Stomach smooth muscle (tissue), 2 donors: Measurements from ENCODE around the gene MTMR10.

Source experiments
- H3K27ac ChIP-seq: one replicate; pipeline ENCODE4 v1.7.0; 2013; ENCODE audit warnings: mild to moderate bottlenecking, low read length, inconsistent platforms
- H3K27me3 ChIP-seq, 2 donors: one replicate each; pipeline ENCODE4 v1.7.0; 2013; ENCODE audit warnings: low read length in 2 of 2; ENCODE audit not compliant: insufficient read depth in 2 of 2, control insufficient read depth in 1 of 2
- H3K36me3 ChIP-seq, 2 donors: one replicate each; pipeline ENCODE4 v1.7.0; 2013; ENCODE audit warnings: low read length in 2 of 2; ENCODE audit not compliant: control insufficient read depth in 2 of 2, insufficient read depth in 2 of 2
- H3K4me1 ChIP-seq: one replicate; pipeline ENCODE4 v1.7.0; 2013; ENCODE audit warnings: low read length; ENCODE audit not compliant: control insufficient read depth, insufficient read depth
- H3K4me3 ChIP-seq, 2 donors: one replicate each; pipeline ENCODE4 v1.7.0; 2013; ENCODE audit warnings: low read length in 2 of 2
- H3K9ac ChIP-seq, 2 donors: one replicate each; pipeline ENCODE4 v1.7.0; 2013; ENCODE audit warnings: low read length in 2 of 2, mild to moderate bottlenecking in 1 of 2
- H3K9me3 ChIP-seq, 2 donors: one replicate each; pipeline ENCODE4 v1.7.0; 2013; ENCODE audit warnings: low read length in 2 of 2; ENCODE audit not compliant: control insufficient read depth in 2 of 2
- donor health status: healthy.
- donor health status: Pancreatic carcinoma.

Gene MTMR10

GRCh38 chr15:30930422-30930821, 61.0 kb downstream of the MTMR10 start:
- no peak overlapping the region for H3K9ac ChIP-seq
- H3K4me3 ChIP-seq = no peak overlapping the region
- no peaks in the 10 kb centered on the region for H3K27me3 ChIP-seq
- no peaks in the 10 kb centered on the region for H3K9me3 ChIP-seq
- no peaks in the 10 kb centered on the region for H3K4me1 ChIP-seq
- H3K36me3 ChIP-seq = peaks cover 28 to 54% of the 10 kb centered on the region in 2 donors
- no peak overlapping the region for H3K27ac ChIP-seq

- Histone ChIP-seq H3K9ac (no peak overlapping the region), H3K36me3 (peaks cover 32 to 56% of the 10 kb centered on the region in 2 donors), H3K9me3 (no peaks in the 10 kb centered on the region), H3K27ac (no peak overlapping the region), H3K27me3 (no peaks in the 10 kb centered on the region), H3K4me1 (no peaks in the 10 kb centered on the region), H3K4me3 (no peak overlapping the region)
Measured at GRCh38 chr15:30929982-30930381, 61.4 kb downstream of the MTMR10 start.

GRCh38 chr15:30929064-30929669, 62.3 kb downstream of the MTMR10 start:
- Histone ChIP-seq H3K27me3 (no peaks in the 10 kb centered on the region), H3K4me1 (no peaks in the 10 kb centered on the region), H3K9ac (no peak overlapping the region), H3K9me3 (no peaks in the 10 kb centered on the region), H3K27ac (no peak overlapping the region), H3K36me3 (peaks cover 40 to 60% of the 10 kb centered on the region in 2 donors), H3K4me3 (no peak overlapping the region)

- Histone ChIP-seq H3K27ac (no peak overlapping the region), H3K4me1 (no peaks in the 10 kb centered on the region), H3K36me3 (peaks cover 50 to 70% of the 10 kb centered on the region in 2 donors)
Measured at GRCh38 chr15:30928076-30928475, 63.4 kb downstream of the MTMR10 start.

DNA sequence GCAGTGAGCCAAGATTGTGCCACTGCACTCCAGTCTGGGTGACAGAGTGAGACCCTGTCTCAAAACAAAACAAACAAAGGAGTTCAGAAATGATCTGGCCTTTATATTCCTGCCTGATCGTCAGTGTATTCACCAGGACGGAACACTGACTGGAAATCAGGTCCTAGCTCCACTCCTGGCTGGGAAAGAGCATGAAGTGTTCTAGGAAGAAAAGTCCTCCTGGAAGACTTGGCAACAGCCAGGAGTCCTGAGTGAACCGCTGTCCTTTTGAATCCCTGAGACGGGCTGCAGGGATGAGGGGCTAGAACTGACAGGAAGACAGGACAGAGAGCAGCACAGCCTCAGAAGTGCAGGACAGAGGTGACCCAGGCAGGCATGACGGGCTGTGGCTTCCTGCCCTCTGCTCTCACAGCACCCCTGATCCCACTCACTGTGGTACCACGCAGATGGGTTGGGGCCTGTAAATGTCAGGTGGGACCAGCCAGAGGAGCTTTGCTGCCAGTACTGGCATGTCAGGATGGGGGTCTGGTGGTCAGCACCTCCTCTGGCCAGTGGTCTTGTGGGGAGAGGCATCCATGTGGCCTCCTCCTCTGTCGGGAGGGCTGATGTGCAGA, 64.2 kb downstream of the MTMR10 start:
- Histone ChIP-seq H3K4me3 (no peak overlapping the region), H3K27ac (no peak overlapping the region), H3K36me3 (peaks cover 58 to 78% of the 10 kb centered on the region in 2 donors), H3K9ac (no peak overlapping the region), H3K27me3 (no peaks in the 10 kb centered on the region), H3K9me3 (no peaks in the 10 kb centered on the region), H3K4me1 (no peaks in the 10 kb centered on the region)

More at GRCh38 chr15:30928076-30928475, 63.4 kb downstream of the MTMR10 start:
- no peaks in the 10 kb centered on the region for H3K9me3 ChIP-seq
- no peak overlapping the region for H3K4me3 ChIP-seq
- no peak overlapping the region for H3K9ac ChIP-seq
- no peaks in the 10 kb centered on the region for H3K27me3 ChIP-seq

GRCh38 chr15:30926161-30926560, 65.3 kb downstream of the MTMR10 start:
- no peaks in the 10 kb centered on the region for H3K9me3 ChIP-seq
- H3K4me1 ChIP-seq = no peaks in the 10 kb centered on the region
- no peak overlapping the region for H3K9ac ChIP-seq
- H3K27me3 ChIP-seq = no peaks in the 10 kb centered on the region
- H3K4me3 ChIP-seq = no peak overlapping the region
- no peak overlapping the region for H3K27ac ChIP-seq
- peaks cover 63 to 80% of the 10 kb centered on the region in 2 donors for H3K36me3 ChIP-seq

GRCh38 chr15:30925686-30926085, 65.7 kb downstream of the MTMR10 start:
- H3K27ac ChIP-seq = no peak overlapping the region
- H3K27me3 ChIP-seq = no peaks in the 10 kb centered on the region
- no peak overlapping the region for H3K4me3 ChIP-seq
- no peak overlapping the region for H3K9ac ChIP-seq
- H3K36me3 ChIP-seq = peaks cover 66 to 80% of the 10 kb centered on the region in 2 donors
- no peaks in the 10 kb centered on the region for H3K4me1 ChIP-seq
- no peaks in the 10 kb centered on the region for H3K9me3 ChIP-seq

- Histone ChIP-seq H3K27ac (no peak overlapping the region), H3K27me3 (no peaks in the 10 kb centered on the region), H3K4me1 (no peaks in the 10 kb centered on the region), H3K4me3 (no peak overlapping the region), H3K9ac (no peak overlapping the region), H3K36me3 (peaks cover 64 to 77% of the 10 kb centered on the region in 2 donors), H3K9me3 (no peaks in the 10 kb centered on the region)
Measured at GRCh38 chr15:30924353-30924752, 67.1 kb downstream of the MTMR10 start.

DNA sequence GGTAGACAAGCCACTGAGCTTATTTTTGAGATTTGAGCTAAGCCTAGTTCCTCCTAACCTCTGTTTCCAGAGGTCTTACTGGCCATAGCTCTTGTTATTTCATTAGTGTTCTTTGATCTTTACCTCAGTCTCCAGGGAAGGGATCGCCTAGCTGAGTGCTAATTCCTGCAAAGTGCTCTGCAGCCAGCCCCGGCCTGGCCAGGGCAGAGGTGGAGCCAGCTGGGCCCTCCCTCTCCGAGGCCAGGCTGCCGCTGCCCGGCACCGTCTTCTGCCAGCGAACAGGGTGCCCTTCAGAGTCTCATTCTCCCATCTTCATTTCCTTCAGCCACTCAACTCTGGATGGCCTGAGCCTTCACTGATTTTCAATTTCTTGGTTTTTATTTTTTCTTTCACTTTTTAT, 68.0 kb downstream of the MTMR10 start:
- peaks cover 64 to 73% of the 10 kb centered on the region in 2 donors for H3K36me3 ChIP-seq
- no peaks in the 10 kb centered on the region for H3K4me1 ChIP-seq
- H3K27ac ChIP-seq = no peak overlapping the region
- no peaks in the 10 kb centered on the region for H3K27me3 ChIP-seq
- H3K9me3 ChIP-seq = no peaks in the 10 kb centered on the region
- H3K9ac ChIP-seq = no peak overlapping the region
- no peak overlapping the region for H3K4me3 ChIP-seq

GRCh38 chr15:30922480-30923311, 68.7 kb downstream of the MTMR10 start:
- Histone ChIP-seq H3K9me3 (no peaks in the 10 kb centered on the region), H3K36me3 (peaks cover 66 to 72% of the 10 kb centered on the region in 2 donors), H3K4me3 (no peak overlapping the region), H3K27ac (no peak overlapping the region), H3K27me3 (no peaks in the 10 kb centered on the region), H3K9ac (no peak overlapping the region), H3K4me1 (no peaks in the 10 kb centered on the region)
